GM18508 (cell line): ENCODE measurements around the gene GPR17.

Source experiments
- ATAC-seq: cut with Tn5 transposase; IDR thresholded peaks from one replicate; pipeline ENCODE4 v1.9.1; 2021; ENCODE audit warnings: moderate number of reproducible peaks; ENCODE audit not compliant: insufficient read depth, unreplicated experiment

The GPR17 gene

GRCh38 chr2:127638361-127639110, 7.4 kb upstream of the GPR17 start:
- ATAC-seq: no peak

DNA sequence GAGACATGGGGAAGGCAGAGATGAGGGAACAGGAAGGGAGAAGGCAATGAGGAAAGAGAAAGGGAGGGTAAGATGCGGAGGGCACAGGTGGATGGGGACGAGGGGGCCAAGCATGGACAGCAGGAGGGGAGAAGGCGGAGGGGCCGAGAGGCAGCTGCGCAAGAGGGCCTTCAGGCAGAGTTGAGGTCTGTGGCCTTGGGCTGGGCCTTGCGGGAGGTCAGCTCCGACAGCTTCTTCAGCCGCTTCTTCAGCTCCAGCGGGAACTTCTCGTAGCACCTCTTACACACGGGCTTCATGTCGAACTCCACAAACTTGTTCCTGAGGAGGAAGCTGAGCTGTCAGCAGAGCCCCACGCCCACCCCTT, 6.9 kb upstream of the GPR17 start:
- ATAC-seq: no peak

- no peak for ATAC-seq
Measured at GRCh38 chr2:127640082-127641072, 5.6 kb upstream of the GPR17 start.

DNA sequence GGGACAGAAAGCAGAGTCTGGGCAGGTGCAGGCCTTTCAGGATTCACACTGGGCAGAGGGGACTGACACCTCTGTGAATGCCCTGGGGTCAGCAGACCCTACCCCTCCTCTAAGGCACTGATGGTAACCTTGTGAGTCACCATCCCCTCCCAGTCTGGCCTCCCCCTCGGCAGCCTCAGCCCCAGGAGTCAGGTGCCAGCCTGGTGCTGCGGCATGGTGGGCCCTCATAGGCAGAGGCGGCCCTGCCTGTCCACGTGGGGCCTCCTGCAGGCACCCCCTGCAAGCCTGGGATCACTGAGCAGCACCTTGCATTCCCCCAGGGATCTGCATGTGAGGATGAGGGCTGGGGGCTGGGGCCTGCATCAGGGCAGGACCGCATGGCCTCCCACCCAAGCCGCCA, 4.8 kb upstream of the GPR17 start:
- no peak for ATAC-seq

DNA sequence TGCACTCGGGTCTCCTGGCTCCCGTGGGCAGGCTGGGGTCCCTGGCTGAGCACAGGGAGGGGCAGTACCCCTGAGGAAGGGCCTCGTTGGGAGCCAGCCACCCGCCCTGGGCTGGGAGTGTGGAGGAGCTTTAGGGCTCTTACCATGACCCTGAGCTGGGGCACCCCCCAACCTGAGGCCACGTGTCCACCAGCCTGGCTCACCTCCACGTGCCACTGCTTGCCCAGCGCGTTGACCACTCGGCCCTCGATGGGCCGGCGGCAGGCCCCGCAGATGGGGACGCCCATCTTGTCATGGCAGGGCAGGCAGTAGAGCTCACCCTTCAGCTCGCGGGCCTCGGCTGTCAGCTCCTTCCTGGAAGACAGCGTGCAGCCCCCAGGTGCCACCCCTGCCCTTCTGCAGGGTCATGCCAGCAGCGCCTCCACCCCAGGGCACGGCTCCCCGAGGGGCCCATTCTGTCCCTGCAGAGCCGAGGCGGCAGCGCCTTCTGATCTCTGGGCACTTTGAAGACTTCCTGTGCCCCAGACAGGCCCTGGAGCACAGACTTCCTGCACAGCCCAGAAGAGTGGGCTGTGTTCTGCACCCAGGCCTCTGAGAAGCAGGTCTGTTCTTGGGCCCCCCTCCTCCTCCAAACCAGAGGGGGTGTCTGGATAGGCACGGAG, 4.0 kb upstream of the GPR17 start:
- ATAC-seq: no peak

- no peak for ATAC-seq
Measured at GRCh38 chr2:127642706-127643438, 3.1 kb upstream of the GPR17 start.

GRCh38 chr2:127643439-127644065, 2.4 kb upstream of the GPR17 start:
- ATAC-seq: no peak

DNA sequence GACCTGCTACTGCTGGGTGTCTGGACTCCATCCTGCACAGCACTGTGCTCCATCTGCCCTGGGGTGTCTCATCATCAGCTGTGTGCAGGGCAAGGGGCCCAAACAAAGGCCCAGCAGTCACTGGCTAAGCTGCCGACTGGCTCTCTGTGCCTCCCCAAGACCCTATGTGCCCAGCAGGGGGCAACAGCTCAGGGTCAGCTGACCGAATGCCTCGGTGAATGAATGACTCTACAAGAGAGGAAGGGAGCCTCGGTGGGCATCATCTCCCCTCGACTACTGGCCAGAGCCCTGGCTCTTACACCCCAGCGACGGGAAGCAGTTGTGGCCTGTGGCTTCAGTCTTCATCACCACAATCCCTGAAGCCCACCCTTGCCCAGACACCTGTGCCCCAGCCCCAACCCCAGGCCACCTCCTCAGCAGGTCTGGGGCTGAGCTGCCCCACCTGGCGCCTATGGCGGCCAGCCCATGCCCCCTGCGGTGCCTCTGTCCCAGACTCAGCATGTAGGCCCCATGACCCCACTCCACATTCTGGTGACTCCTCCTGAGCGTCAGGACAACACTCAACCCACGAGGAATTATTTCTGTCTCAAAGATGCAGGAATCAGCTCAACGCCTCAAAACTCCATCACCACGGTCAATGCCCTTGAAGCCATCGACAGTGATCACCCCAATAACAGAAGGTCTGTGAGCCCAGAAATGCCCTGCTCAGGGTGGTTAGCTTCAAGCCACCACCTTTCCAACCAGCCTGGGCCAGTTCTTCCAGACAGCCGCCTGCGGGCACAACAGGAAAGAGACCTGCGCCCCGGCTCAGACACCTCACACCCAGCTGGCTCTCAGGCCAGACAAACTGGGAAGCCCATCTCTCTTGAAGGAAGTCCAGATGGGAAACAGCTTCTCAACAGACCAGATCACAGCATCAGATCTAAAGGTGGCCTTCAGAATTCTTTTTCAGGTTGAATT, 1.6 kb upstream of the GPR17 start:
- ATAC-seq: no peak

- no peak for ATAC-seq
Measured at GRCh38 chr2:127645026-127645394, 943 bp upstream of the GPR17 start.

GRCh38 chr2:127646487-127647241, 711 bp downstream of the GPR17 start:
- no peak for ATAC-seq

DNA sequence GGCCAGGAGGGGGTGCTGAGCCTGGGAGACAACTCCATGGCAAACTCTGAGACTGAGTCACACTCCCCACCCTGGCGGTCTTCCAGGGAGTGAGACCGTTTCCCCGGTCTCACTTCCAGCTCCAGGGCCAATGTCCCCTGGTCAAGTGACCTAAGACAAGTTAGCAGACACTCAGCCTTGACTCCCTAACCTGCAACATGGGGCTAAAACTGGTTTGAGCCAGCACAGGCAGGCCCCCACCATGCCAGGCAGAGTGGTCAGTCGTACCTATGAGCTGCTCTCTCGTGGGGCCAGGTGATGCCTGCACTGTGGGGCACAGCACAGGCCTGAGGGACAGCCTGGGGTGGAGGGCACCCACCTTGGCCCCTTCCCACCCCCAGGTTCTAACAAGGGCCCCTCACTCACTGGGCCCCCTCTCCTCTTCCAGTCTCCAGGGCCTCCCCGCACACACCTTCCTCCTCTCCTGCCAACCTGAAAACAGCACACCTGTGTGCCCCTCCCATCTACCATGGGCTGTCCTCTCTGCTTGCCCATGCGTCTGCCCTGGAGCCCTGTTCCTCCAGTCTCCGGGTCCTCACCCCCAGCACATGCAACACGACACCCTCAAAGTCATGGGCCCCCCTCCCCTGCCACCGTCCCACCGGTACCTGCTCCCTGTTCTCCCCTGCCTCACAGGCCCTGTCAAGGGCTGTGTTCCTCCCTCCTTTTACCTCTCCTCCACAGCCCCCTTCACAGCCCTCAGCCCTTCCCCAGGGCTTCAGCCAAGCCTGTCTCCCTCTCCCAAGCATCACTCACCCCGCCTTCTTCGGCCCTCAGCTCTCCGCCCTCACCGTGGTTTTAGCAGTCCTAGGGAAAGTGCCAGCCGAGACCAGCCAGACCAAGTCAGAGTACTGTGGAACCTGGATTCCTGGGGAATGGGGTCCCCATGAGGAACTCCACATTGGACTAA, 1.6 kb downstream of the GPR17 start:
- no peak for ATAC-seq

- no peak for ATAC-seq
Measured at GRCh38 chr2:127648321-127648720, 2.4 kb downstream of the GPR17 start.

DNA sequence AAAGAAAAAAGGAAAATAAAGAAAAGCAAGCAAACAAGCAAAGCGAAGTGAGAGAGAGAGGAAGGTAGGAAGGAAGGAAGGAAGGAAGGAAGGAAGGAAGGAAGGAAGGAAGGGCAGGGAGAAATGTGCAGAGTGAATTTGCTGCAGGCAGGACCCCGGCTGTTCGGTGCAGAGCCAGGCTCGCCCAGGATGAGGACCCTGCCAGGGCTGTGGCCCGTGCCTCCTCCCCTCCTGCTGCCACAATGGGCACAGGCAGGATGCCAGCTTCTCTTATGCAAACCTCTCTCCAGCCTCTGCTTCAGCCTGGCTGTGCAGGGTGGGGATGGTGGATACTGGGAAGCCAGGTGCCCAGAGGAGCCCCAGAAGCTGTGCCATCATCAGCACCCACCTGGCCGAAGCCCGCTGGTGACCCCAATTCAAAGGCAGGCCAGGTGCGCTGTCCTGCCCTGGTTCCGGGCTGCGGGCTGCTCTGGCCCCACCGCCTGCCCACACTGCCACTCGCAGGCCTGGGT, 3.2 kb downstream of the GPR17 start:
- no peak for ATAC-seq

GRCh38 chr2:127649684-127650040, 3.7 kb downstream of the GPR17 start:
- no peak for ATAC-seq

DNA sequence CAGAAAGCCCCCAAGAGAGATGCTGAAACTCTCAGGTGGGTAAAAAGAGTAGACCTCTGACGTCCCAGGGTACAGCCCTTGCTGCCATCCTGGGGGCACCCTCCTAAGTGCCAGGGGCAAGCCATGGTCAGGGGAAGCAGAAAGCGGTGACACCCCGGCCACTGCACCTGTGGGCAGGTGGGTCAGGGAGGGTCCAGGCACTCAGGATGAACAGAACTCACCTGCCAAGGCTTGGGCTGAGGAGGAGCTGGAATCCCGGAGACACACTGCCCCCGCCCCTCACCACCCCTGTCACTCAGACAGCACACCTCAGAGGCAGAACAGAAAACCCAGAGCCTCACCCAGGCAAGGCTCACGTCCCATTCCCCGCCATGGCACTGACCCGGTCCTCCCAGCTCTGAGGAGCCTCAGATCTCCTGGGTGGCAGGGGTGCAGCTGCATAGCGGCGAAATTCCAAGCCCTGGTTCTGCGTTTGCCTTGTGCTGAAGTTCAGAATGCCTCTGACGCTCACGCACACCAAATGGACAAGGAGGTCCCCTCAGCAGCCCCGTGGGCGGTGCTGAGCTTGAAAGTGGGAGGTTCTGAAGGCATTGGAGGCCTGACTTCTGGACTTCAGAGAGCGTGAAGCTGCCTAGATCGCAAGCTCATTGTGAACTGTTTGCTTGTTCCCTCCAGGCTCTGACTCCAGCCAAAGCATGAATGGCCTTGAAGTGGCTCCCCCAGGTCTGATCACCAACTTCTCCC, 4.3 kb downstream of the GPR17 start:
- no peak for ATAC-seq

DNA sequence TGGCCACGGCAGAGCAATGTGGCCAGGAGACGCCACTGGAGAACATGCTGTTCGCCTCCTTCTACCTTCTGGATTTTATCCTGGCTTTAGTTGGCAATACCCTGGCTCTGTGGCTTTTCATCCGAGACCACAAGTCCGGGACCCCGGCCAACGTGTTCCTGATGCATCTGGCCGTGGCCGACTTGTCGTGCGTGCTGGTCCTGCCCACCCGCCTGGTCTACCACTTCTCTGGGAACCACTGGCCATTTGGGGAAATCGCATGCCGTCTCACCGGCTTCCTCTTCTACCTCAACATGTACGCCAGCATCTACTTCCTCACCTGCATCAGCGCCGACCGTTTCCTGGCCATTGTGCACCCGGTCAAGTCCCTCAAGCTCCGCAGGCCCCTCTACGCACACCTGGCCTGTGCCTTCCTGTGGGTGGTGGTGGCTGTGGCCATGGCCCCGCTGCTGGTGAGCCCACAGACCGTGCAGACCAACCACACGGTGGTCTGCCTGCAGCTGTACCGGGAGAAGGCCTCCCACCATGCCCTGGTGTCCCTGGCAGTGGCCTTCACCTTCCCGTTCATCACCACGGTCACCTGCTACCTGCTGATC, 4.9 kb downstream of the GPR17 start:
- ATAC-seq: no peak
